C4-2B (cell line): ENCODE data around the gene PCGF2.

Source experiments
- CTCF ChIP-seq: fragments of 450-650 bp; conservative IDR thresholded peaks from 2 replicates; pipeline ENCODE4 v1.5.1; 2017; ENCODE audit warnings: mild to moderate bottlenecking
- ZFX ChIP-seq: fragments of 450-650 bp; IDR thresholded peaks from 2 replicates; pipeline ENCODE4 v1.6.1; 2017

DNA sequence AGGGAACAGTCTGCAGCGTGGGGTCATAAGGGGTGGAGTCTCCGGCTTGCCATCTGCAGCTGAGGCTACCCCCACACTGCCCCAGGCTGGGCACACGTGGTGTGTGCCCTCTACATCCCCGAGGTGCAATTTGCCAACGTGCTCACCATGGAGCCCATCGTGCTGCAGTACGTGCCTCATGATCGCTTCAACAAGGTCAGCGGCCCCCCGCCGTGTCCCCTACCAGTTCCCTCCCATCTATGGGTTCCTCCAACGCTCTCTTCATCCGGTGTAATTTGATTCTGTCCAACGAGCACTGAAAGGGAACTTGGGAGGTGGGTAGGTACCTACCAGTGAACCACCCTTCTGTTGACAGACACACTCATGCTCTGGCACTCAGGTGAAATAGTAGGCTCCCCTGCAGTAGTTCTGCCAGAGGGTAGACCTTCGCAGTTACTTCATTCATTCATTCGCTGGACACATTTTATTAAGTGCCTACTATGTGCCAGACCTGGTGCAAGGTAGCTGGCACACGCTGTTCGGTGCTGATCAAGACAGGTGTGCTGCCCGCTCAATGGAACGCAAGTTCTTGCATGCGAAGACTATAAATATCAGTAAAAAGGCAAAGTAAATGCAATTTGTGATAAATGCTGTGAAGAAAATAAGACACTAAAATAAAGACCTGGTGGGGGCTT, 40.3 kb downstream of the PCGF2 start:
- TF ChIP-seq CTCF (no peak), ZFX (no peak)
